IPS-20b (cell line): ENCODE data around the gene RHBDD3.

Experiments used
- H3K27ac ChIP-seq: one replicate; pipeline ENCODE4 v1.5.1; 2013; ENCODE audit warnings: low read length
- H3K27me3 ChIP-seq: 2 replicates; pipeline ENCODE4 v1.6.1; 2013; ENCODE audit warnings: mild to moderate bottlenecking, low read length, inconsistent platforms; ENCODE audit not compliant: insufficient read depth
- H3K36me3 ChIP-seq: 2 replicates; pipeline ENCODE4 v1.6.1; 2013; ENCODE audit warnings: low read depth, mild to moderate bottlenecking, inconsistent platforms, low read length, moderate library complexity; ENCODE audit not compliant: insufficient read depth
- H3K4me1 ChIP-seq: 2 replicates; pipeline ENCODE4 v1.6.1; 2013; ENCODE audit warnings: mild to moderate bottlenecking, control low read depth, inconsistent platforms, low read length, moderate library complexity; ENCODE audit not compliant: insufficient read depth
- H3K4me3 ChIP-seq: 2 replicates; pipeline ENCODE4 v1.5.1; 2013; ENCODE audit warnings: mild to moderate bottlenecking, low read length, inconsistent platforms
- H3K9ac ChIP-seq: 2 replicates; pipeline ENCODE4 v1.6.1; 2013; ENCODE audit warnings: low read depth, mild to moderate bottlenecking, inconsistent platforms, low read length, moderate library complexity
- H3K9me3 ChIP-seq: 2 replicates; pipeline ENCODE4 v1.6.1; 2013; ENCODE audit warnings: mild to moderate bottlenecking, low read depth, low read length, inconsistent platforms; ENCODE audit not compliant: insufficient read depth

Gene RHBDD3

GRCh38 chr22:29301716-29302401 is 34.1 kb upstream of the RHBDD3 start:
- Histone ChIP-seq H3K27ac (no peak overlapping the region), H3K4me1 (no peaks in the 10 kb centered on the region), H3K9ac (no peak overlapping the region), H3K4me3 (no peak overlapping the region), H3K9me3 (no peaks in the 10 kb centered on the region), H3K36me3 (peaks cover 42% of the 10 kb centered on the region), H3K27me3 (no peaks in the 10 kb centered on the region)

GRCh38 chr22:29300807-29301601 is 33.2 kb upstream of the RHBDD3 start:
- no peak overlapping the region for H3K9ac ChIP-seq
- H3K36me3 ChIP-seq = peaks cover 50% of the 10 kb centered on the region
- H3K27ac ChIP-seq = no peak overlapping the region

DNA sequence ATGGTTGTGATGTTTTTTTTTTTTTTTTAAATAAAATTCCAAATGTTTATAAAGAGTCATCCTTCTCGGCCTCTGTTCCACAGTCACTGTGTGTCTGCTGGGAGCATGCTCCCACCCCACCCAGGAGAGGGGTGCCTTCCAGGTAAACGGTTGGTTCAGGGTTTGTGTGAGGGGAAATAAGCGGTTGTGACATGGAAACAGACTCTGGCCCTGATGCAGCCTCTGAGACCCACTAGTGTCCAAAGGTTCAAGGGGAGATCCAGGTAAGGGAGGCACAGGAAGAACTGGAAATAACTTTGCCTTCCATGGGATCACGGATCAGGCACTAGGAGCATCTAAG is 32.7 kb upstream of the RHBDD3 start:
- Histone ChIP-seq H3K27ac (no peak overlapping the region), H3K9me3 (no peaks in the 10 kb centered on the region), H3K4me1 (no peaks in the 10 kb centered on the region), H3K36me3 (peaks cover 56% of the 10 kb centered on the region), H3K27me3 (no peaks in the 10 kb centered on the region), H3K9ac (no peak overlapping the region), H3K4me3 (no peak overlapping the region)

More at GRCh38 chr22:29300807-29301601, 33.2 kb upstream of the RHBDD3 start:
- no peaks in the 10 kb centered on the region for H3K9me3 ChIP-seq
- H3K4me3 ChIP-seq = no peak overlapping the region
- H3K27me3 ChIP-seq = no peaks in the 10 kb centered on the region
- H3K4me1 ChIP-seq = no peaks in the 10 kb centered on the region

DNA sequence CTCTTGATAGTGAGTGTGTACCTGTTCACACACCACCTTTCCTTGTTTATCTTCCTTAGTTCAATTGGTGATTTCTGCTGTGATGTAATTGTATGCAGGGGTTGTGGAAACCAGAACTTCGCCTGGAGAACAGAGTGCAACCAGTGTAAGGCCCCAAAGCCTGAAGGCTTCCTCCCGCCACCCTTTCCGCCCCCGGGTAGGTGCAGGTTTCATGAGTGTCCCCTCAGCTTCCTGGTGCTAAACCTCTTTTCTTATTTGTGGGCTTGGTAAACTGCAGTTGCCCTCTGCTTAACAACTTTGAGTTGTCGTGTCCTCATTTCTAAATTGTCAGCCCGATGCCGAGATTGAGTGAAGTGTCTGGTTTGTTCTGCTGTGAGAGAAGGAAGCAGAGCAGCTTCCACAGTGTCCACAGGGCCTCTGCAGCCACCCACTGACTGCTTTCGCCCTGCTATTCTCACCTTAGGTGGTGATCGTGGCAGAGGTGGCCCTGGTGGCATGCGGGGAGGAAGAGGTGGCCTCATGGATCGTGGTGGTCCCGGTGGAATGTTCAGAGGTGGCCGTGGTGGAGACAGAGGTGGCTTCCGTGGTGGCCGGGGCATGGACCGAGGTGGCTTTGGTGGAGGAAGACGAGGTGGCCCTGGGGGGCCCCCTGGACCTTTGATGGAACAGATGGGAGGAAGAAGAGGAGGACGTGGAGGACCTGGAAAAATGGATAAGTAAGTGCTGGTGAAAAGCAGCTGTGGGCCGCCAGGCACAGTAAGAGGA is 31.5 kb upstream of the RHBDD3 start:
- Histone ChIP-seq H3K4me1 (no peaks in the 10 kb centered on the region), H3K9me3 (no peaks in the 10 kb centered on the region), H3K36me3 (peaks cover 67% of the 10 kb centered on the region), H3K4me3 (no peak overlapping the region), H3K9ac (no peak overlapping the region), H3K27me3 (no peaks in the 10 kb centered on the region), H3K27ac (no peak overlapping the region)

- Histone ChIP-seq H3K27me3 (no peaks in the 10 kb centered on the region), H3K27ac (no peak overlapping the region), H3K4me1 (no peaks in the 10 kb centered on the region), H3K4me3 (no peak overlapping the region), H3K36me3 (peaks cover 74% of the 10 kb centered on the region), H3K9ac (no peak overlapping the region), H3K9me3 (no peaks in the 10 kb centered on the region)
Observed at GRCh38 chr22:29298641-29299040, 30.9 kb upstream of the RHBDD3 start.

DNA sequence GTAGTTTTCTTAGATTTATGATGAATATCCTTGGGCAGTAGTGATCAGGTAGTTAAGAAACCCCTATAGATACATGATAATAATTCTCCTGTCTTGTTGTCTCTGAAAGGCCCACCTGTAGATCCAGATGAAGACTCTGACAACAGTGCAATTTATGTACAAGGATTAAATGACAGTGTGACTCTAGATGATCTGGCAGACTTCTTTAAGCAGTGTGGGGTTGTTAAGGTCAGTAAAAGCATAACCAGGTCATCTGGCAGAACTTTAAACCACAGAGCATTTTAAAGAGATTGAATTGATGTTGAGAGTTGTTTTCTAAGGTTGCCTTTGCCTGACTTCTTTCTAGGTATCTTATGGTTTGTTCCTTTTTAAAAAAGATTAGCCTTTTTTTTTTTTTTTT is 24.6 kb upstream of the RHBDD3 start:
- H3K27me3 ChIP-seq = no peaks in the 10 kb centered on the region
- H3K9ac ChIP-seq = no peak overlapping the region
- H3K36me3 ChIP-seq = peaks cover 100% of the 10 kb centered on the region
- no peaks in the 10 kb centered on the region for H3K4me1 ChIP-seq
- no peak overlapping the region for H3K27ac ChIP-seq
- no peak overlapping the region for H3K4me3 ChIP-seq
- H3K9me3 ChIP-seq = no peaks in the 10 kb centered on the region

GRCh38 chr22:29291215-29291614 is 23.4 kb upstream of the RHBDD3 start:
- Histone ChIP-seq H3K9me3 (no peaks in the 10 kb centered on the region), H3K4me3 (no peak overlapping the region), H3K36me3 (peaks cover 100% of the 10 kb centered on the region), H3K4me1 (no peaks in the 10 kb centered on the region), H3K27ac (no peak overlapping the region), H3K27me3 (no peaks in the 10 kb centered on the region), H3K9ac (no peak overlapping the region)

DNA sequence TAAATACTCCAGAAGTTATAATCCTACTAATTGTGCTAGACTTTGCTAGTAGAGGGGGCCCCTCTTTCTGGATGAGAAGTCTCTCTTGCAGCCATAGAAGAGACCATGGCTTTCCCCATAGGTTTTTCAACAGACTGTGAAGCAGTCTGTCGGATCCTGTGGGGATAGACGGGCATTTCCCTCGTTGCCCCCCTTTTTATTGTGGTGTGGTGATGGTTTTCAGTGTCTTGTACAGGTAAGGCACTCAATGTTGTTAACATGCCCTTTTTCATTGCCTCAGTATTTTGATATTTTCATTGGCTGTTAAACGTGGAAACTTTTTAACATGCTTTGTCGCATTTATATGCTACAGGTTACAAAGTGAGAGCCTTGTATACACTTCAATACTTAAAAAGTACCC is 22.3 kb upstream of the RHBDD3 start:
- H3K4me3 ChIP-seq = no peak overlapping the region
- peaks cover 100% of the 10 kb centered on the region for H3K36me3 ChIP-seq
- H3K4me1 ChIP-seq = no peaks in the 10 kb centered on the region
- H3K9me3 ChIP-seq = no peaks in the 10 kb centered on the region
- H3K27me3 ChIP-seq = no peaks in the 10 kb centered on the region
- no peak overlapping the region for H3K27ac ChIP-seq
- no peak overlapping the region for H3K9ac ChIP-seq

DNA sequence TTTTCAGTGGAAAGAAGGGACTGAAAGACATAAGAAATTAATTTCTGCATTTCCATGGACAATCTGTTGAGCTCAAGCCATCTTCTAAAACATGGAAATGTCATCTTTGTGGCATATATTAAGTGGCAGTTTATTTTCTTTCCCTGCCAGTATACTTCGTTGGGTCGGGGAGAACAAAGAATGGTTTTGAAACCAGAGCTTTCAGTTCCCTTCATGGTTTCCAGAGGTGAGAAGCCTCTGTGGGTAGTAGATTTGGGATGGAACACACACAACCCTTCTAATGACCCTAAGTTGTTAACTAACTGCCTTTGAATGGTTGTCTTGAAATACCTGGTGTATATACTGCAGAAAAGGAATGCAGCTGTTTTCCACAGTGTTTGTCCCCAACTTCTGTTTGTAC is 21.1 kb upstream of the RHBDD3 start:
- H3K9me3 ChIP-seq = no peaks in the 10 kb centered on the region
- no peak overlapping the region for H3K9ac ChIP-seq
- peaks cover 100% of the 10 kb centered on the region for H3K36me3 ChIP-seq
- no peak overlapping the region for H3K4me3 ChIP-seq
- no peak overlapping the region for H3K27ac ChIP-seq
- no peaks in the 10 kb centered on the region for H3K4me1 ChIP-seq
- no peaks in the 10 kb centered on the region for H3K27me3 ChIP-seq

- no peaks in the 10 kb centered on the region for H3K4me1 ChIP-seq
- H3K4me3 ChIP-seq = no peak overlapping the region
- peaks cover 97% of the 10 kb centered on the region for H3K36me3 ChIP-seq
- no peak overlapping the region for H3K9ac ChIP-seq
- no peak overlapping the region for H3K27ac ChIP-seq
- H3K27me3 ChIP-seq = no peaks in the 10 kb centered on the region
- no peaks in the 10 kb centered on the region for H3K9me3 ChIP-seq
Observed at GRCh38 chr22:29284196-29284595, 16.4 kb upstream of the RHBDD3 start.

DNA sequence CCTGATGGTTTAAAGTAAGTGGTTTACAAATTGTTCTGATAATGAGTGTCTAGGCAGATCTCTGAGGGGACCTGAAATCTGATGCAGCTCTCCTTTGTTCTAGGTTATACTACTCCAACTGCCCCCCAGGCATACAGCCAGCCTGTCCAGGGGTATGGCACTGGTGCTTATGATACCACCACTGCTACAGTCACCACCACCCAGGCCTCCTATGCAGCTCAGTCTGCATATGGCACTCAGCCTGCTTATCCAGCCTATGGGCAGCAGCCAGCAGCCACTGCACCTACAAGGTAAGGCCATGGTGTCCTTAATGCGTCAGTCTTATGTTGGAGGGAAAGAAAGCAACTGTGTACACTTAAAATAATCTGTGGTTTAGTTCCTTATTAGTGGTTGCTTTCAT is 10.1 kb upstream of the RHBDD3 start:
- Histone ChIP-seq H3K4me3 (no peak overlapping the region), H3K4me1 (no peaks in the 10 kb centered on the region; the same call in 1 of the 2 replicates), H3K36me3 (peaks cover 97% of the 10 kb centered on the region), H3K27me3 (no peaks in the 10 kb centered on the region), H3K9me3 (no peaks in the 10 kb centered on the region), H3K9ac (no peak overlapping the region), H3K27ac (no peak overlapping the region)
